Dedifferentiated amniotic fluid mesenchymal stem cell (primary cell): ENCODE results near the gene GLRA1.
A peak's percentile ranks its signal among the peaks of the same experiment; 100 is the strongest.
"Not testable (repeated sequence)": the region's sequence is repeated elsewhere in the genome, so short reads cannot be mapped to it uniquely, and the experiment has no call there.

Experiments used
- DNase-seq: peaks from one replicate; pipeline ENCODE4 v3.0.0-alpha.2; 2016; ENCODE audit errors: extremely low spot score

The GLRA1 gene

GRCh38 chr5:151917904-151918303 lies 6.7 kb downstream of the GLRA1 start:
- no peak for DNase-seq

GRCh38 chr5:151913425-151913824 lies 11.2 kb downstream of the GLRA1 start:
- no peak for DNase-seq

DNA sequence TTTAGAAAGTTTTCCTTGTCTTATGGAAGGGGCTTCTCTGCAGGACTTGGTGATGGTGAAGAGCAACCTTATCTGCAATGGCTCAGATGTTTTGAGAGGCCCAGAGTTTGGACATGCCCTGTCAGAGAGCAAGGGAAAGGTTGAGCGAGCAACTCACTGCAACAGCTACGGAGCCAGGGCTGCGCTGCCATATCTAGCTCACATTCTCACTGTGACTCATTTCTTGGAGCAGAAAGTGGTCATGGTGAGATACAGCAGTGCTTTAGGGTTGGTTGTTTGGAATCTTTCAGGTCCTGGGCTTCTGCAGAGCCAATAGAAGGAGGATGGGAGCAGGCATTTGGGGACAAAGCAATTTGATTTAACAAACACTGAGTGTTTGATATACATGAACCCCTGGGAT lies 12.3 kb downstream of the GLRA1 start:
- no peak for DNase-seq

- no peak for DNase-seq
Measured at GRCh38 chr5:151911011-151911410, 13.6 kb downstream of the GLRA1 start.

DNA sequence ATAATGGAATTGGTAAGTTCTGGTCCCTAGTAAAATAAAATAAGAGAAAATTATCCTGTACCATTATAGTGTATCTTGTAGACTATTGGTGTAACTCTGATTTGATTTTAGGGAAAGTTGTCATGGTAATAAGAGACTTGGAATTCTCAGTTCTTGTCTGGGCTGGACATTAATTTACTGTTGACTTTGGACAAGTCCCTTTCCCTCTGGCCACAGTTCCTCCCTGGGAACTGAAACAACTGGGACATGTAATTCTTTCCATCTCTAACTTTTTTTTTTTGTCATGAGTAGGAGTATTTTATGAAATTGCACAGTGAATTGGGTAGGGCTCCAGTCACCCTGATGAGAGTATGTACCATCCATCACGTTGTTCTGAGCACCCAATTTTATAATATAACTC lies 15.0 kb downstream of the GLRA1 start:
- no peak for DNase-seq

DNA sequence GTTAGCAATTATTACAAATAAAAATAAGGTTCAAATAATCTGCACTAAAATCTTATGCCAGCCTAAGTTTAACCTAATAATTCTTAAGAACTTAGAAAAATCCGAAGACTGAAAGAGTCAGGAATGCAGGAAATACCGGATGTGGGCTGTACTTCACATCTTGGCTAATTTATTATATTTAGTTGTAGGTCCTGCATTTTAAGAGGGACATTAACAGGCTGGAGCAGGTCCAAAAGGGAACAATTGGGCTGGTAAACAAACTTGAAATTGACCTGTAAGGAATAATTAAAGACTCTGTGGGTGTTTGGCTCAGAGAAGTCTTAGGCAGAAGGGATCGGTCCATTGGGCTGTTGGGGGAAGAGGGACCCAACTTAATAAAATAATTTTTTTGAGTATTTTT lies 18.4 kb downstream of the GLRA1 start:
- no peak for DNase-seq

DNA sequence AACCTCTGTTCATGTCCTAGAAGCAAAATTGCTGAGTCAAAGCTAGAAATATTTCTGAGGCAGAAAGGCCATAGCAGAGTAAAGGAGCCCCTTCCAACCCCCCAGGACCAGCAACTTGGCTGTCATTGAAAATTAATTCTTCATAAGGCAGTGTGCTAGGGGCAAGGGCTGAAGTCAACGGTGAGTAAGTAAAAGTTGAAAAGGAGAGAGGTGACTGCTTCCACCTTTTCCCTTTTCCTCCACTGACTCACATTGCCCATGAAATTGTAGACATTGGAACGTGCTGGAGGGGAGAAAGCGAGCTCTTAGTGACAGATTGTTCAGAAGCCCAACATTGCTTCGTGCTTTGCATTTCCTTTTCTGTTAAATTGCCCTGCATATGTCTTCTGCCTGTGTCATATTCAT lies 19.1 kb downstream of the GLRA1 start:
- DNase-seq: no peak

DNA sequence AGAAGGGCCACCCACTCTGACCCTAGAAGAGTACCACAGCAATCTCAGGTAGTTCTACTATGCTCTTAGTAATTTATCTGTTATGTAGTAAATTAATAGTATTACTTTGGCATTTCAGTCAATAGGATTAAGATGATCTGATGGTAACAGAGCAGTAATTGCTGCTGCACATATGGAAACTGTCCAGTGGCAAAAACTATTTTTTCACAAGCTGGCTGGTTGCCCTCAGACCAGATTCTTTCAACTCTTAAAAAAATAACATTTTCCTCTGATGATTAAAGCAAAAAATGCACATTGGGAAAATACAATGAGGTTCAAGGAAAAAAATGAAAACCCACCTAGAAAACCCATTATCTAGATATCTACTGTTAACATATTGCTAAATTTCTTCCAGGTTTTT lies 19.7 kb downstream of the GLRA1 start:
- no peak for DNase-seq

DNA sequence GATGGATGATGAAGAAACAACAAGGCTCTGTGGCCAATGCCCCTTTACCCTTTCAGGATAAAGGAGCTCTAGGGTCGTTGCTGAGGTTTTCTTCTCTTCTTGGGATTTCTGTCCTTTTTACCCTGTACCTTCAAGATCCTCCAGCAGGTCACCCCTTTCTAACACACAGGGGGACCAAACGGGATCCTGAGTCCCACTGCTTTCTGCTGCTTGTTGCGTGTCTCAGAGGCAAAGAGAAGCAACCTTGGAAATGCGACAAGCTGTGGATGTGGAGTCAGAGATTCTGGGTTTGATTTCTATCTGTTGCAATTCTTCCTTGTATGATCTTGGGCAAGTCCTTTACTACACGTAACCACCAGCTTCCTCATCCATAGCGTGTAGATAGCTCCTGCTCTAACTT lies 20.5 kb downstream of the GLRA1 start:
- no peak for DNase-seq

DNA sequence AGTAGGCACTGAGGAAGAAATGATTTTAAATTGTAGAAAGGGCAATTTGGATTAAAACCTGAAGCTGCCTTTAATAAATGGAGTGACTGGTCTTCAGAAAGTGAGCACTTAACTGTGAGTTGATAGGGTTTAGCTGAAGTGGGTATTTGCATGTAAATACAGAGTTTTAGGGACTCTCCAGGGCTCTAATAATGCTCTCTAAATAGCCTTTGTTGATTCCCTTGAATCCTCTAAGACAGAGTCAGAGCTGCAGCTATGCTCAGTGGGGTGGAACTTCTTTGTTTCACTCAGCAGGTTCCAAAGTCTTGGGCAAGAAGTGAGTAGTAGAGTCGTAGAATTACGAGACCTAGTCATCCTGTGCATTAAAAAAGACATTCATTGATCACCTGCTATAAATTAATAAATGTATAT lies 21.4 kb downstream of the GLRA1 start:
- no peak for DNase-seq

GRCh38 chr5:151902215-151902614 lies 22.4 kb downstream of the GLRA1 start:
- DNase-seq: no peak

DNA sequence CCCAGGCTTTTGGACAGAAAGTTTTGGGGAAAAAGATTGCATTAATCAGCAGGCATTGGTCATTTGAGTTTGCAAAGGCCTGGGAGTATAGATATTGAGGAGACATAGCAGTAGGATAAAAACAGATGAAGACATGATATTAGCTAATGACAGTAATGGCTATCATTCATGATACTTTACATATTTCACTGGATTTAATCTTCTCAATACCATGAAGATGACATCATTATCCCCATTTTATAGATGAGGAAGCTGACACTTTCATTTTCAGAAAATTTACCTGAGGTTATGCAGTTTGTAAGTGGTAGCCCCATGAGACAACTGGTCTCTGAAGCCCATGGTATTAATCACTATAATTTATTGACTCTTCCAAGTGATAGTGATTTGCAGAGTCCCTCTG lies 23.0 kb downstream of the GLRA1 start:
- no peak for DNase-seq

- no peak for DNase-seq
Measured at GRCh38 chr5:151900891-151901290, 23.8 kb downstream of the GLRA1 start.

GRCh38 chr5:151899399-151899798 lies 25.3 kb downstream of the GLRA1 start:
- no peak for DNase-seq

DNA sequence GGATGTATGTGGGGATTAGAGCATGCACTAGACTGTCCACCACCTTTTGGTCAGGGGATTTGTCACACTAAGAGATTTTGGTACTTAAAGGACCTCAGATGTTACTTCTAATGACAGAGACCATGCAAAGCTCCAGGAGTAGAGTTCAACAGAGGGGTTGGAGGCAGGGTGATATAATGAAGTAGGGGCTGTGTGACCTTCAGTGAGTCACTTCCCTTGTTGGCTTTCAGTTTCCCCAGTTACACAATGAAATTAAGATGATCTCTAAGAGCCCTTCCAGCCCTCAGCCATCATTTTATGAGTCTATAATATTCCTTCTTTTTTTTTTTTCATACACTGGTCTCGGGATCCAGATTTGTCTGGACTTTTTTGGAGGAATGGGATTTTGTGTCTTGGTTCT lies 26.8 kb downstream of the GLRA1 start:
- no peak for DNase-seq

- DNase-seq: no peak
Measured at GRCh38 chr5:151897020-151897552, 27.6 kb downstream of the GLRA1 start.

DNA sequence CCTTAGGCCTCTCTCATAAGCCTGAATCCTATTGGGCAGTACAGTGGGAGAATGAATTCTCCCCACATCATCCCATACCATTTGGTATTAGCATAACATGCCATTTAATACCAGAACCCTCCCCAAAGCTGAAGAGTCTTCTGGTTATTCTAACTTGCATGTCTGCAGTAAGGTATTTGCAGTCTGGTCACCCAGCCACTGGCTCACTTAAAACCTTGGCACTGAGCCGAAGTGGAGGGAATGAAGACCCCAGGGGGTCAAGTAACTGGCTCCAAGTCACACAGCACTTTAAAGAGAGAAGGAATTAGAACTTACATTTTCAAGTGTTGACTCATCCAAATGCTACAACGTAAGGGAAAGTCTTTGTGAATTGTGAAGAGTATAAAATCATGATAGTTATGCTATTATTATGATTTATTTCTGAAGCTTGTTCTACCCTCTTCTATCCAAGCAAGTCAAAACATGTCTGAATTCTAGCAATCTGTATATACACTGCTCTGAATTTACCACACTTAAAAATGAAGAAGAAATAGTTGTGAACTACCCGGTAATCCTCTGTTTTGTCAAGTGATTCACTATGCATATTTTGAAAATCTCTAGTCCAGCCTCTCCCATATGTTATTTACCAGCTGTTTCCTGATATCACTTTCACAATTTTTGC lies 28.5 kb downstream of the GLRA1 start:
- peak; percentile 46 for DNase-seq

GRCh38 chr5:151895660-151896030 lies 29.0 kb downstream of the GLRA1 start:
- no peak for DNase-seq

GRCh38 chr5:151893485-151893884 lies 31.2 kb downstream of the GLRA1 start:
- DNase-seq: not testable (repeated sequence)

DNA sequence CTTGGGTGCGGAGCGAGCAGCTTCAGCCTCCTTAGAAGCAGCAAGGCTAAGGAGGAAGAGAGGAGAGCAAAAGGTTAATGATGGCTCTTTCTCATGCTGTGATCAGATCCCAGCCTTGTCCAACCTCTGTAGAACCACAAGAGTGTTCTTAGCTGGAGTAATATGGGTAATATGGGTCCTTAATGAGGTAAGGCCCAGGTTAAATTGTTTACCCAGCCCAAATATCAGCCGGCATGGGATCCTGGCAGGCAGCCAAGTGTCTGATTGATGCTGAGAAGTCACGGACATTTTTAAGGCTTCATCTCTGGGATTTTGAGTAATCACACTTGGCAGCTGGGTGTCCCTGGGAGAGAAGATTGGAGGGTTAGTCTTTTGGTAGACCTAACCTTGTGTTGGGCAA lies 32.3 kb downstream of the GLRA1 start:
- DNase-seq: no peak

DNA sequence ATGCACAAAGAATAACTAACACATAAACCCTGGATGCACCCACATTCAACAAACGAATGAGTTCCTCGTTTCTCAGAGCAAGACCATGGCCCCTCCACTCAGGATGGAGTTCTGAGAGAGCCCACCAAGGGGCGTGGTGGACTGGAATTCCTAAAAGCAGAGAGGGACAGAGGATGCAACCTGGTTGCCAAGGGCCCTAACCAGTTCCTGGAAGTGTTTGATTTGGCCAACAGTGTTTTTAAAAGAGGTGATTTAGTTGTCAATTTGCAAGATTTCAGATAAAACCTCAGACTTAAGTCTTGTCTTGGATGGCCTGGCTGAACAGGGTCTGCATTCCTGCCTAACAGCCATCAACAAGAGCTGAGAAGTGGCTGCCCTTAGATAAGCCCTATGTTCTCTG lies 34.4 kb downstream of the GLRA1 start:
- DNase-seq: no peak

DNA sequence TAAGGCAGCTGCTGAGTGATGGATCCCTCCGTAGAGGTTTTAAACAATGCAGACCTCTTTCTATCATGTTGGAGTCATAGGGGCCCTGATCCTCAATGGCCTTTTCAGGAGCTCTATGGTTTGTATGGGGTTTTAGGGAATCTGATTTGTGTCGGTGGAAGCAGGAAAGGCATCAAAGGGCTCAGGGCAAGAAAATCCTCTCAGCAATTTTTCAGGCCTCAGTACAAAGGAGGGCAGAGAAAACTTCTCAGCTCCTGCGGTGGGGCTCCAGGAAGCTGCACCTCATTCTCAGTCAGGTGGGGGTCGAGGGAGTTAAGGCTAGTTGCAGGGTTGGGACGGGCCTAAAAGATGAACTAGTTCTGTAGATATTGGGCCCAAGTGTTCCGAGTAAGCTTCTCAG lies 35.0 kb downstream of the GLRA1 start:
- no peak for DNase-seq

DNA sequence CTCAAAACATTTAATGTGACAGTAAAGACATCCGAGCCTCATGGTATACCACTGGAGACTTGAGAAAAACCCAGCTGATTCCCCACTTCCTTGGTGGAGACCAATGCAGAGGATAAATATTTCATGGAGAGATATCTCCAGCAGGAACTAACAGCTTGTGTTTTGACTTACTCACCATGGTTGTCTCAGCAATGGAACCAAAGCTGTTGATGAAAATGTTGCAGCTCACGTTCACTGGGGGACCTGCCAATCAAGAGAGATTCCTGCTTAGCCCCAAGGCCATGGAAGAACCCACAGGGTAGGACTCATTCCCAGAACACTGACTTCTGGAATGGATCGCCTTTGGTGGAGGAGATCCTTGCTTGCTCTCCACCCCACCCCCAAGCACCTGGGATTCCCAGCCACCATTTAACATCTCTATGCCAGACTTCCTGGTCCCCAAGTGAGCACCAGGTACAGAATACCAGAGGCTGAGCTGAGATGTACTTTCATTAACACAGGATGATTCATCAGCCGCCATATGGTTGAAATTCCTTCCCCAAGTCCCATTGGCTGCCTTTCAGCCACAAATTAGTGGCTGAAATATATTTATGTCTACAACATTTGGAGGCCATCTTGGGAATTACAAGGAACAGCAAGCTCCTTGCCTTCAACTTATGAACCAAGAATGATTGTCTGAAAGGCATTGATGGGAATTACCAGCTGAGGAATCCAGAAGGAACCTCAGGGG lies 37.9 kb downstream of the GLRA1 start:
- no peak for DNase-seq
